Skin of body (tissue), 2 donors: Measurements from ENCODE around the gene APEX1. TPM values are rescaled to one million over a fixed set of nuclear protein-coding genes. Genes with fewer than 3 reads are reported as not detected.
"Not testable (repeated sequence)": the region's sequence is repeated elsewhere in the genome, so short reads cannot be mapped to it uniquely, and the experiment has no call there.

Experiments
- DNase-seq: peaks from one replicate; lab custom pipeline; 2025; lab: John Stamatoyannopoulos, UW
- total RNA-seq: library from RNA; depleted of rRNA; stranded (reverse); fragments of >200 nt; gene quantifications from one replicate; pipeline ENCODE4 v1.2.3, GENCODE V29; 2014

Gene APEX1
- total RNA-seq, 1 donor from 2014 or later, result 60.7 TPM

DNA sequence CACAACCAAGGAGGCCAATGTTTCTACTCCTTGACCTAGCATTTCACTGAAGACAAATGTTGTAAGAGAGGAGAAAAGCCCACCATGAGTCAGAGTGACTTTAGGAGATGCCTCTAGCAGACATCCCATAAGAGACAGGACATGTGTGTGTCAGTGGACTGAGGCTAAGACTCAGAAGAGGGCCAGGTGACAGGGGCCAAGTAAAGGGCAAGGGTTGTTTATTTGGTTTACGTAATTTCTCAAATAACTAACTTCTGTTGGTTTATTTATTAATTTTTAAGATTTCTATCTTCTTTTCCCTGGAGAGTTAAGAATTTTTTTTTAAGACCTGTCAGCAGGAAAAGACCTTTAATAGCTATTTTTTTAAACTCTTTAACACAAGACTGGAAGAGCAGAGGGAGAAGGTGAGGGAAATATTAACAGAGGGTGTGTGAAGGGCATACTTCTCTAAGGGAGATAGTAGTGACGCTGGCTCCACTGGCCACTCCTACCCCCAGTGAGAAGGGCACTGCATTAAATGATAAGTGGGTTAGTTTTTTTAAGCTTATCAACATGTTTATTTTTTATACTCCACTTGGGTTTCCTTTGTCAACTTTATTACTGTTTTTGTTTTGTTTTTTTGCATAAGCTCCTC is 17.6 kb downstream of the APEX1 start:
- no peak for DNase-seq

GRCh38 chr14:20476776-20477175 is 21.8 kb downstream of the APEX1 start:
- no peak for DNase-seq

- DNase-seq, result no peak
These were observed 22.3 kb downstream of the APEX1 start for GRCh38 chr14:20477211-20477876.

DNA sequence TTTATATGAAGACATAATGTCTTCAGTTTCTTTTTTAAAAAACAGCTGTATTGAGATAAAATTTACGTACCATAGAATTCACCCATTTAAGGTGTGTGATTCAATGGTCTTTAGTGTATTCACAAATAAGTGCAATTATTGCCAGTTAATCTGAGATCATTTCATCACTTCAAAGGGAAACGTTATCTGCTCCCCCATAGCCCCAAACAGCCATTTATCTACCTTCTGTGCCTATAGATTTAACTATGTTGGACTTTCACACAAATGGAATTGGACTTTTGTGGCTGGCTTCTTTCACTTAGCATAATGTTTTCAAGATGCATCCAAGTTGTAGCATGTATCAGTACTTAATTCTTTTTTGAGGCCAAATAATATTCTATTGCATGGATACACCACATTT is 23.9 kb downstream of the APEX1 start:
- no peak for DNase-seq

- no peak for DNase-seq
These were observed 27.4 kb downstream of the APEX1 start for GRCh38 chr14:20482382-20482781.

DNA sequence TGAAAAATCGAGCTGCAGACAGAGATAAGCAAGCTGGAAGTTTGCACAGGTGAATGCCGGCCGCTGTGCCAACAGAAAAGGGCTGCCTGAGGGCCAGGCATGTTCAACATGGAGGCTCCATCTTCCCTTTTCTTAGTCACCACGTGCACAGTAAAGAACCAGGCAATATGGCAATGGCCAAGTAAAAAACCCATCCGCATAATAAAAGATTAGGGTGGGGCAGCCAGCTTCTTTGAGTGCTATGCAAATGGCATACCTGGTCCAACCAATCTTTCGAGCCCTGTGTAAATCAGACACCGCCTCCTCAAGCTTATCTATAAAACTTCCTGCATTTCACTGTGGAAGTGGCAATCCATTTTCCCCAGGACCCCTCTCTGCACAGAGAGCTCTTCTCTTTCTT is 30.9 kb downstream of the APEX1 start:
- no peak for DNase-seq

- no peak for DNase-seq
These were observed 31.8 kb downstream of the APEX1 start for GRCh38 chr14:20486684-20487395.

DNA sequence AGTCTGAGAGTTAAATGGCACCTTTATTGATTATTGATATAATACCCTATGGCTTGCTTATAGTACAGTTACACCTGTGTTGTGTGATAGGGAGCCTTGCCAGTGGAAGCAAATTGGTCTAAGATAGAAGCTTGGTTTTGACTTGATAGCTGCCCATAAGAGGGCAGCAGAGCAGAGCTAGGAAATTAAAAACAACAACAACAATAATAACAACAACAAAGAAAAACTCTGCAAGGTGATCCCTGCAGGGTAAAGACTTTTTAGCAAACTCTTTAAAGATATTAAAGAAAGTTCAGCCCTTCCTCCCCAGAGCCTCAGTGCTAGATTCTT is 32.3 kb downstream of the APEX1 start:
- no peak for DNase-seq

- no peak for DNase-seq
These were observed 34.3 kb downstream of the APEX1 start for GRCh38 chr14:20489093-20489994.

DNA sequence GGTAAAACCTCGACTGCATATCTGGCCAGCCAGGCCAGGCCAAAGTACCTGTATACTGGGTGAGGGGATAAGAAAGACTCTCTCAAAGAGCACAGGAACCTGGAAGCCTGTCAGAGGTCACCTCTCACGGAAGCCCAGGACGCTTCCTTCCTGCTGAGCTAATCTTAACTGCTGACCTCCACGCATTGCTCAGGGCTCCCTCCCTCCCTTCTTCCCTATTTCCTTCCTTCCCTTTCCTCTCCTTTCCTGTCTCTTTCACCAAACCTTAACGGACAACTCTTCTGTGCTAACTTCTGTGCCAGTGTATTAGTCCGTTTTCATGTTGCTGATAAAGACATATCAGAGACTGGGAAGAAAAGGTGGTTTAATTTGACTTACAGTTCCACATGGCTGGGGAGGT is 35.5 kb downstream of the APEX1 start:
- DNase-seq, result no peak

GRCh38 chr14:20492486-20492885 is 37.5 kb downstream of the APEX1 start:
- DNase-seq, result no peak

DNA sequence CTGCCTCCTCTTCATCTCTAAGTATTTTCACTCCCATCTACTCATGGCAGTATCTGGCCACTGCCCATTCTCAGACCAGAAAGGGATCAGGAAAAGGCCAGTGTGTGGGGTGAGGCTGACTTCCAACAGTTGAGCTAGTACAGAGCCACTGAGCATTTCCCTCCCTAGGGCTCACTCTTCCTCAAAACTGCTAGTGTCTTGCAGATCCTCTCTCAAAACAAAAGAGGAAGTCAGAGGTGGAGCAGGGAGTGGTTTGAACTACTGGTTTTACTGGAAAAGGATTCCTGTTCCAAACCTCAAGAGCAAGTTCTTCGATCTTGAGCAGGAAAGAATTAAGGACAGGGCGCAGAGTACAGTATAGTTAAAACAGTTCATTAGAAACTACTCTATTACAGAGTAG is 38.6 kb downstream of the APEX1 start:
- DNase-seq, result no peak

DNA sequence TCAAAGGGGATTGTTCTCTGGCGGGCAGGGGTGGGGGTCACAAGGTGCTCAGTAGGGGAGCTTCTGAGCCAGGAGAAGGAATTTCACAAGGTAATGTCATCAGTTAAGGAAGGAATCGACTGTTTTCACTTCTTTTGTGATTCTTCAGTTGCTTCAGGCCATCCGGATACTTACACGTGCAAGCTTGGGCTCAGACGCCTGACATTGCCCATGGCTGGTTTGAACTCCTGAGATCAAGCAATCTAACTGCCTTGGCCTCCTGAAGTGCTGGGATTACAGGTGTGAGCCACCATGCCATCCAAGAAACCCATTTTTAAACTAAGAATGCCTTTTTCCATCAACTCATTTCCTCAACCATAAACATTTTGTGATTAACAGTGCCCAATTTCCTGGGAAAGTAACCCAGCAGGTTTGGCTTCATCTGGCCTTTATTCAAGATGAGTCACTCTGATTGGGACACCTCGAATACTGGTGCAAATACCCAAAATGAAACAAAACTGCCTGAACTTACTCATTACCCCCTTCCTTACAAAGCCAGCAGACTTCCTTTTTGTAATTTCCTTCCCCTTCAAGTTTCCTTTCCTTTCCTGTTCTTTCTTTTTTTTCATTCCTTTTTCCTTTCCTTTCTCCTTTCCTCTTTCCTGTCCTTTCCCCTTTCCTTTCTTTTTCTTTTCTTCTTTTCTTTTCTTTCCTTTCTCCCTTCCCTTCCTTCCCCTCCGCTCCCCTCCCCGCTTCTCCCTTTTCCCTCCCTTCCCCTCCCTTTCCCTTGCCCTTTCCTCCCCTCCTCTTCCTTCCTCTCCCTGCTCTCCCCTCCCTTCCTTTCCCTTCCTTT is 40.1 kb downstream of the APEX1 start:
- no peak for DNase-seq

GRCh38 chr14:20498622-20499021 is 43.6 kb downstream of the APEX1 start:
- DNase-seq, result no peak

DNA sequence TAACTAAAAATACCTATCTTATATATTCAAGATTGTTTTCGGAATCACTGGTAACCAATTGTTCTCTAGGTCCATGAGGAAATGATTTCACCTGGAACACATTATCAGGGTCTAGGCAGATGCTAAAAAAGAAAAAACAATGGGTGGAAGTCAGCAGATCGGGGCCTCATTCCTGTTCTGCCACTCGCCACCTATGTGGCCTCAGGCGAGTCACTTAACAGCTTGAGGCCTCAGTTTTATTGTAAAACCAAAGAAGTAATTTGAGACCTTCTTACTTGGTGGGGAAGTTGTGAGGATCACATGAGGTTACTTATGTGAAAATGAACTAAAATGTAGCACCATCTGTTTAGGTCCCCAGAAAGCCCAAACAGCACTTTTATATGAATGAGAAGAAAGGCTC is 44.1 kb downstream of the APEX1 start:
- no peak for DNase-seq

DNA sequence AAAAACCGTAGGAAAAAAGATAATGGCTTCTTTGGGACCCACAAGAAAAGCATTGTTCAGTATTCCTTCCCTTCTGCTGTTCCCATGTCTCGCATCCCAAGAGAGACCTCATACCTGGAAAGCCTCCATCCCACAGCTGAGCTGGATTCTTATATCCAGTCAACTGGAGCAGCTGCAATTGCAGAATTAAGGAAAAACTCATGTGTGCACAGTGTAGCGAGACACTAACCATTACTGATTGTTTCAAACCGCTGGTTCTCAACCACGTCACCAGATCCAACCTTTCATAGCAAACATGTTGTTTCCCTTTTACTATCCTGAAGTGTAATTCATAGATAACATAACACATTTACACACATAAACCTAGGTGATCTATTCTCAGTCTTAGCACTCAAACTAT is 44.9 kb downstream of the APEX1 start:
- DNase-seq, result no peak

DNA sequence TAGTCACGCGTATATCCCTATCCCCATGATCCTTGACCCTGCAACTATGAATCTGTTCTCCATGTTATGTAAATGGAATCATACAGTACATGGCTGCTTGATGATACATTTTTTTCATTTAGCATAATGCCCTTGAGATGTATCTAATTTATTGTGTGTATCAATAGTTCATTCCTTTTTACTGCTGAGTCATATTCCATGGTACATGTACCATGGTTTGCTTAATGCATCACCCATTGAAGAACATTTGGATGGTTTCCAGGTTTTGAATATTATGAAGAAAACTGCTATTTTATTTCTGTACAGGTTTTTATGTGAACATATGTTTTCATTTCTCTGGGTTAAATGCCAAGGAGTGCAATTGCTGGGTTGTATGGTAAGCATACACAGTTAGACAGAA is 46.3 kb downstream of the APEX1 start:
- no peak for DNase-seq

DNA sequence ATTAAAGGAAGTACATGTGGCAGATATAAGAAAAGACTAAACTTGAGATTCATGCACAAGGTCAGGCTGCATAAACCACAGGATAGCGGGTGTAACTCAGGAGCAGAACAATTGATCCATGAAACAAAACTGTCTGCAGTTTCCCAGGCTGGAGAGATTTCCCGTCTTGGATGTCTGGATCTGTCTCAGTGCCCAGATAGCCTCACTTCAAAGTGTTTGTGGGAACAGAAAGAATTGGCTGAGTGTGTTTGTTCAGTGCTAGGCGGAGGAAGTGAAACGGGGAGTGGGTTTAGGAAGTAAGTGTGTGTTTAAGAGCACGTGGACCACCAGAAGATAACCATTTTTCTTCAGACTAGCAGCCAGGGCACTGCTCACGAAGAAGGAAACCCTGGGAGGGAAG is 48.9 kb downstream of the APEX1 start:
- DNase-seq, result peak; percentile 1

DNA sequence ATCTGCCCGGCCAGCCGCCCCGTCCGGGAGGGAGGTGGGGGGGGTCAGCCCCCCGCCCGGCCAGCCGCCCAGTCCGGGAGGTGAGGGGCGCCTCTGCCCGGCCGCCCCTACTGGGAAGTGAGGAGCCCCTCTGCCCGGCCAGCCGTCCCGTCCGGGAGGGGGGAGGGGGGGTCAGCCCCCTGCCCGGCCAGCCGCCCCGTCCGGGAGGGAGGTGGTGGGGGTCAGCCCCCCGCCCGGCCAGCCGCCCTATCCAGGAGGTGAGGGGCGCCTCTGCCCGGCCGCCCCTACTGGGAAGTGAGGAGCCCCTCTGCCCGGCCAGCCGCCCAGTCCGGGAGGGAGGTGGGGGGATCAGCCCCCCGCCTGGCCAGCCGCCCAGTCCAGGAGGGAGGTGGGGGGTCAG is 51.2 kb downstream of the APEX1 start:
- DNase-seq, result not testable (repeated sequence)

DNA sequence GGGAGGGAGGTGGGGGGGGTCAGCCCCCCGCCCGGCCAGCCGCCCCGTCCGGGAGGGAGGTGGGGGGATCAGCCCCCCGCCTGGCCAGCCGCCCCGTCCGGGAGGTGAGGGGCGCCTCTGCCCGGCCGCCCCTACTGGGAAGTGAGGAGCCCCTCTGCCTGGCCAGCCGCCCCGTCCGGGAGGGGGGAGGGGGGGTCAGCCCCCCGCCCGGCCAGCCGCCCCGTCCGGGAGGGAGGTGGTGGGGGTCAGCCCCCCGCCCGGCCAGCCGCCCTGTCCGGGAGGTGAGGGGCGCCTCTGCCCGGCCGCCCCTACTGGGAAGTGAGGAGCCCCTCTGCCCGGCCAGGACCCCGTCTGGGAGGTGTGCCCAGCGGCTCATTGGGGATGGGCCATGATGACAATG is 51.7 kb downstream of the APEX1 start:
- DNase-seq, result not testable (repeated sequence)
